K562 (cell line): ENCODE measurements around the gene ACSL3. TPM values are rescaled to one million over a fixed set of nuclear protein-coding genes. Genes with fewer than 3 reads are reported as not detected.

ENCODE experiments used
- BDP1 ChIP-seq: IDR thresholded peaks from 3 replicates; pipeline ENCODE4 v1.6.1; 2011; ENCODE audit not compliant: insufficient read length, insufficient read depth
- CEBPB ChIP-seq: fragments of 450-650 bp; IDR thresholded peaks from 2 replicates; pipeline ENCODE4 v1.6.1; 2016; ENCODE audit warnings: missing genetic modification characterization, missing compliant biosample characterization
- SLC30A9 ChIP-seq: fragments of 250-450 bp; sonication (Bioruptor Pico); IDR thresholded peaks from 2 replicates; pipeline ENCODE4 v1.8.0; 2022; ENCODE audit warnings: mild to moderate bottlenecking, moderate library complexity
- TAF9B ChIP-seq: fragments of 450-650 bp; IDR thresholded peaks from 2 replicates; pipeline ENCODE4 v1.6.1; 2018; ENCODE audit warnings: mild to moderate bottlenecking; ENCODE audit not compliant: partially characterized antibody
- XRCC5 ChIP-seq: fragments of 200-400 bp; formaldehyde crosslinking; IDR thresholded peaks from 2 replicates; pipeline ENCODE4 v1.6.1; 2017; ENCODE audit warnings: low read depth, mild to moderate bottlenecking, low read length
- polyA plus RNA-seq, 8 experiments: library from polyadenylated mRNA; depleted of rRNA in 4 of 8; stranded (reverse) in 5 of 8; unstranded in 3 of 8; fragments of >200 nt; fragmentation: Nextera tagmentation in 2 of 8; fragmentation: Illumina TruSeq in 1 of 8; extraction: Ambion mirVana in 2 of 8; extraction: Trizol in 1 of 8; gene quantifications; 2 replicates each; pipeline versions ENCODE4 v1.2.1 to v1.2.3, GENCODE V29; 2011 to 2014; ENCODE audit warnings: inconsistent platforms in 1 of 8, missing spikeins in 1 of 8
- total RNA-seq, 7 experiments: library from RNA; depleted of rRNA in 6 of 7; stranded (reverse); fragments of >200 nt in 6 of 7; fragmentation: Illumina TruSeq in 2 of 7; extraction: Trizol in 2 of 7; gene quantifications; 2 replicates each; pipeline versions ENCODE4 v1.2.1 to v1.2.3, GENCODE V29; 2011 to 2021; ENCODE audit warnings: low replicate concordance in 1 of 7
- TF ChIP-seq, protein P1 (sequence below): IDR thresholded peaks from 2 replicates; pipeline ENCODE4 v1.6.1; 2011; ENCODE audit warnings: borderline replicate concordance, low read depth, mild to moderate bottlenecking, moderate library complexity, low read length; ENCODE audit not compliant: insufficient read depth, poor library complexity, severe bottlenecking
- TF ChIP-seq, protein P2 (sequence below), 2 experiments: IDR thresholded peaks; 2 replicates each; pipeline ENCODE4 v1.6.1; 2012; ENCODE audit warnings: improper control_type of control experiment in 2 of 2, low read depth in 2 of 2, low read length in 2 of 2, borderline replicate concordance in 1 of 2
- TF ChIP-seq, protein P3 (sequence below): fragments of 200-800 bp; sonication (Bioruptor generic); IDR thresholded peaks from 2 replicates; pipeline ENCODE4 v1.6.1; 2017; ENCODE audit warnings: missing genetic modification characterization, missing compliant biosample characterization
- TF ChIP-seq, protein P4 (sequence below): fragments of 450-650 bp; IDR thresholded peaks from 2 replicates; pipeline ENCODE4 v1.6.1; 2016; ENCODE audit warnings: mild to moderate bottlenecking, moderate library complexity
- TF ChIP-seq, protein P5 (sequence below): fragments of 250-450 bp; sonication (Bioruptor Pico); IDR thresholded peaks from 2 replicates; pipeline ENCODE4 v1.8.0; 2021; ENCODE audit warnings: moderate library complexity, mild to moderate bottlenecking, inconsistent platforms

ACSL3 gene
- total and polyA plus RNA-seq, 9 of the 15 experiments (the other 6 are each of a cell fraction or from before 2014, with no cell fraction given) = 21.3 to 123 (median 85.2) TPM

DNA sequence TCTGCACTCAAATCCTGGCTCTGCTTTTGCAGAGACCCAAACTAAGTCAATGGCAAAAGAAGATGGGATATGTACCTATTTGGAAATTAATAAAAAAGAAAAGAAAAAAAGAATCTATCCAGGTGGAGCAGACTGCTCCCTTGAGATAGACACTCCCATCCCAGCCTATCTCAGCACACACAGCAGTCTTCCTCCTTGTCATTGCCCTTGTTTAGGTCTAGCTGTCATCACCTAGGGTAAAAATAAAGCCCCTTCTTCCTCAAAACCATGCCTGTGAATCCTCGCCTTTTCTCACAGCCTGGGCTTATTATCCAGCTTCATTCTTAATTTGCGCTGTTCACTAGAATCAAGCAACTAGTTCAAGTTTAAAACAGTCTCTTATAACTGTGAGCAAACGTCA, 30.7 kb upstream of the ACSL3 start (continued):
- TF ChIP-seq, protein P1, sequence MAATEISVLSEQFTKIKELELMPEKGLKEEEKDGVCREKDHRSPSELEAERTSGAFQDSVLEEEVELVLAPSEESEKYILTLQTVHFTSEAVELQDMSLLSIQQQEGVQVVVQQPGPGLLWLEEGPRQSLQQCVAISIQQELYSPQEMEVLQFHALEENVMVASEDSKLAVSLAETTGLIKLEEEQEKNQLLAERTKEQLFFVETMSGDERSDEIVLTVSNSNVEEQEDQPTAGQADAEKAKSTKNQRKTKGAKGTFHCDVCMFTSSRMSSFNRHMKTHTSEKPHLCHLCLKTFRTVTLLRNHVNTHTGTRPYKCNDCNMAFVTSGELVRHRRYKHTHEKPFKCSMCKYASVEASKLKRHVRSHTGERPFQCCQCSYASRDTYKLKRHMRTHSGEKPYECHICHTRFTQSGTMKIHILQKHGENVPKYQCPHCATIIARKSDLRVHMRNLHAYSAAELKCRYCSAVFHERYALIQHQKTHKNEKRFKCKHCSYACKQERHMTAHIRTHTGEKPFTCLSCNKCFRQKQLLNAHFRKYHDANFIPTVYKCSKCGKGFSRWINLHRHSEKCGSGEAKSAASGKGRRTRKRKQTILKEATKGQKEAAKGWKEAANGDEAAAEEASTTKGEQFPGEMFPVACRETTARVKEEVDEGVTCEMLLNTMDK = no peak
- TF ChIP-seq XRCC5 (no peak), CEBPB (no peak), TAF9B (no peak), BDP1 (no peak), SLC30A9 (CRISPR knock-in tag) (no peak)
- TF ChIP-seq, protein P2, sequence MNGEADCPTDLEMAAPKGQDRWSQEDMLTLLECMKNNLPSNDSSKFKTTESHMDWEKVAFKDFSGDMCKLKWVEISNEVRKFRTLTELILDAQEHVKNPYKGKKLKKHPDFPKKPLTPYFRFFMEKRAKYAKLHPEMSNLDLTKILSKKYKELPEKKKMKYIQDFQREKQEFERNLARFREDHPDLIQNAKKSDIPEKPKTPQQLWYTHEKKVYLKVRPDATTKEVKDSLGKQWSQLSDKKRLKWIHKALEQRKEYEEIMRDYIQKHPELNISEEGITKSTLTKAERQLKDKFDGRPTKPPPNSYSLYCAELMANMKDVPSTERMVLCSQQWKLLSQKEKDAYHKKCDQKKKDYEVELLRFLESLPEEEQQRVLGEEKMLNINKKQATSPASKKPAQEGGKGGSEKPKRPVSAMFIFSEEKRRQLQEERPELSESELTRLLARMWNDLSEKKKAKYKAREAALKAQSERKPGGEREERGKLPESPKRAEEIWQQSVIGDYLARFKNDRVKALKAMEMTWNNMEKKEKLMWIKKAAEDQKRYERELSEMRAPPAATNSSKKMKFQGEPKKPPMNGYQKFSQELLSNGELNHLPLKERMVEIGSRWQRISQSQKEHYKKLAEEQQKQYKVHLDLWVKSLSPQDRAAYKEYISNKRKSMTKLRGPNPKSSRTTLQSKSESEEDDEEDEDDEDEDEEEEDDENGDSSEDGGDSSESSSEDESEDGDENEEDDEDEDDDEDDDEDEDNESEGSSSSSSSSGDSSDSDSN (IDR thresholded peaks at IDR 0.05; ENCODE audit: borderline replicate concordance in 1 of 2, low read depth in 2 of 2, low read length in 2 of 2) = no peak
- TF ChIP-seq, protein P3, sequence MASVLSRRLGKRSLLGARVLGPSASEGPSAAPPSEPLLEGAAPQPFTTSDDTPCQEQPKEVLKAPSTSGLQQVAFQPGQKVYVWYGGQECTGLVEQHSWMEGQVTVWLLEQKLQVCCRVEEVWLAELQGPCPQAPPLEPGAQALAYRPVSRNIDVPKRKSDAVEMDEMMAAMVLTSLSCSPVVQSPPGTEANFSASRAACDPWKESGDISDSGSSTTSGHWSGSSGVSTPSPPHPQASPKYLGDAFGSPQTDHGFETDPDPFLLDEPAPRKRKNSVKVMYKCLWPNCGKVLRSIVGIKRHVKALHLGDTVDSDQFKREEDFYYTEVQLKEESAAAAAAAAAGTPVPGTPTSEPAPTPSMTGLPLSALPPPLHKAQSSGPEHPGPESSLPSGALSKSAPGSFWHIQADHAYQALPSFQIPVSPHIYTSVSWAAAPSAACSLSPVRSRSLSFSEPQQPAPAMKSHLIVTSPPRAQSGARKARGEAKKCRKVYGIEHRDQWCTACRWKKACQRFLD (CRISPR knock-in tag) = no peak
- TF ChIP-seq, protein P4, sequence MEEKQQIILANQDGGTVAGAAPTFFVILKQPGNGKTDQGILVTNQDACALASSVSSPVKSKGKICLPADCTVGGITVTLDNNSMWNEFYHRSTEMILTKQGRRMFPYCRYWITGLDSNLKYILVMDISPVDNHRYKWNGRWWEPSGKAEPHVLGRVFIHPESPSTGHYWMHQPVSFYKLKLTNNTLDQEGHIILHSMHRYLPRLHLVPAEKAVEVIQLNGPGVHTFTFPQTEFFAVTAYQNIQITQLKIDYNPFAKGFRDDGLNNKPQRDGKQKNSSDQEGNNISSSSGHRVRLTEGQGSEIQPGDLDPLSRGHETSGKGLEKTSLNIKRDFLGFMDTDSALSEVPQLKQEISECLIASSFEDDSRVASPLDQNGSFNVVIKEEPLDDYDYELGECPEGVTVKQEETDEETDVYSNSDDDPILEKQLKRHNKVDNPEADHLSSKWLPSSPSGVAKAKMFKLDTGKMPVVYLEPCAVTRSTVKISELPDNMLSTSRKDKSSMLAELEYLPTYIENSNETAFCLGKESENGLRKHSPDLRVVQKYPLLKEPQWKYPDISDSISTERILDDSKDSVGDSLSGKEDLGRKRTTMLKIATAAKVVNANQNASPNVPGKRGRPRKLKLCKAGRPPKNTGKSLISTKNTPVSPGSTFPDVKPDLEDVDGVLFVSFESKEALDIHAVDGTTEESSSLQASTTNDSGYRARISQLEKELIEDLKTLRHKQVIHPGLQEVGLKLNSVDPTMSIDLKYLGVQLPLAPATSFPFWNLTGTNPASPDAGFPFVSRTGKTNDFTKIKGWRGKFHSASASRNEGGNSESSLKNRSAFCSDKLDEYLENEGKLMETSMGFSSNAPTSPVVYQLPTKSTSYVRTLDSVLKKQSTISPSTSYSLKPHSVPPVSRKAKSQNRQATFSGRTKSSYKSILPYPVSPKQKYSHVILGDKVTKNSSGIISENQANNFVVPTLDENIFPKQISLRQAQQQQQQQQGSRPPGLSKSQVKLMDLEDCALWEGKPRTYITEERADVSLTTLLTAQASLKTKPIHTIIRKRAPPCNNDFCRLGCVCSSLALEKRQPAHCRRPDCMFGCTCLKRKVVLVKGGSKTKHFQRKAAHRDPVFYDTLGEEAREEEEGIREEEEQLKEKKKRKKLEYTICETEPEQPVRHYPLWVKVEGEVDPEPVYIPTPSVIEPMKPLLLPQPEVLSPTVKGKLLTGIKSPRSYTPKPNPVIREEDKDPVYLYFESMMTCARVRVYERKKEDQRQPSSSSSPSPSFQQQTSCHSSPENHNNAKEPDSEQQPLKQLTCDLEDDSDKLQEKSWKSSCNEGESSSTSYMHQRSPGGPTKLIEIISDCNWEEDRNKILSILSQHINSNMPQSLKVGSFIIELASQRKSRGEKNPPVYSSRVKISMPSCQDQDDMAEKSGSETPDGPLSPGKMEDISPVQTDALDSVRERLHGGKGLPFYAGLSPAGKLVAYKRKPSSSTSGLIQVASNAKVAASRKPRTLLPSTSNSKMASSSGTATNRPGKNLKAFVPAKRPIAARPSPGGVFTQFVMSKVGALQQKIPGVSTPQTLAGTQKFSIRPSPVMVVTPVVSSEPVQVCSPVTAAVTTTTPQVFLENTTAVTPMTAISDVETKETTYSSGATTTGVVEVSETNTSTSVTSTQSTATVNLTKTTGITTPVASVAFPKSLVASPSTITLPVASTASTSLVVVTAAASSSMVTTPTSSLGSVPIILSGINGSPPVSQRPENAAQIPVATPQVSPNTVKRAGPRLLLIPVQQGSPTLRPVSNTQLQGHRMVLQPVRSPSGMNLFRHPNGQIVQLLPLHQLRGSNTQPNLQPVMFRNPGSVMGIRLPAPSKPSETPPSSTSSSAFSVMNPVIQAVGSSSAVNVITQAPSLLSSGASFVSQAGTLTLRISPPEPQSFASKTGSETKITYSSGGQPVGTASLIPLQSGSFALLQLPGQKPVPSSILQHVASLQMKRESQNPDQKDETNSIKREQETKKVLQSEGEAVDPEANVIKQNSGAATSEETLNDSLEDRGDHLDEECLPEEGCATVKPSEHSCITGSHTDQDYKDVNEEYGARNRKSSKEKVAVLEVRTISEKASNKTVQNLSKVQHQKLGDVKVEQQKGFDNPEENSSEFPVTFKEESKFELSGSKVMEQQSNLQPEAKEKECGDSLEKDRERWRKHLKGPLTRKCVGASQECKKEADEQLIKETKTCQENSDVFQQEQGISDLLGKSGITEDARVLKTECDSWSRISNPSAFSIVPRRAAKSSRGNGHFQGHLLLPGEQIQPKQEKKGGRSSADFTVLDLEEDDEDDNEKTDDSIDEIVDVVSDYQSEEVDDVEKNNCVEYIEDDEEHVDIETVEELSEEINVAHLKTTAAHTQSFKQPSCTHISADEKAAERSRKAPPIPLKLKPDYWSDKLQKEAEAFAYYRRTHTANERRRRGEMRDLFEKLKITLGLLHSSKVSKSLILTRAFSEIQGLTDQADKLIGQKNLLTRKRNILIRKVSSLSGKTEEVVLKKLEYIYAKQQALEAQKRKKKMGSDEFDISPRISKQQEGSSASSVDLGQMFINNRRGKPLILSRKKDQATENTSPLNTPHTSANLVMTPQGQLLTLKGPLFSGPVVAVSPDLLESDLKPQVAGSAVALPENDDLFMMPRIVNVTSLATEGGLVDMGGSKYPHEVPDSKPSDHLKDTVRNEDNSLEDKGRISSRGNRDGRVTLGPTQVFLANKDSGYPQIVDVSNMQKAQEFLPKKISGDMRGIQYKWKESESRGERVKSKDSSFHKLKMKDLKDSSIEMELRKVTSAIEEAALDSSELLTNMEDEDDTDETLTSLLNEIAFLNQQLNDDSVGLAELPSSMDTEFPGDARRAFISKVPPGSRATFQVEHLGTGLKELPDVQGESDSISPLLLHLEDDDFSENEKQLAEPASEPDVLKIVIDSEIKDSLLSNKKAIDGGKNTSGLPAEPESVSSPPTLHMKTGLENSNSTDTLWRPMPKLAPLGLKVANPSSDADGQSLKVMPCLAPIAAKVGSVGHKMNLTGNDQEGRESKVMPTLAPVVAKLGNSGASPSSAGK = no peak; the same call in 1 of the 2 replicates
- TF ChIP-seq, protein P5, sequence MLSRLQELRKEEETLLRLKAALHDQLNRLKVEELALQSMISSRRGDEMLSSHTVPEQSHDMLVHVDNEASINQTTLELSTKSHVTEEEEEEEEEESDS (CRISPR knock-in tag) = no peak
